HTERT RPE-1 (cell line): ENCODE data around the gene ZFYVE28.

ENCODE experiments used
- in situ Hi-C: fragments of 300-500 bp; cut with MboI; formaldehyde crosslinking; loops from 4 replicates; pipeline ENCODE4 v1.14.3; 2020; ENCODE audit warnings: low sequenced_read_pairs

The ZFYVE28 gene

GRCh38 chr4:2428496-2429213 is 10.2 kb upstream of the ZFYVE28 start:
- in situ Hi-C loops, result no loop called here

- in situ Hi-C loops, result no loop called here
Observed at GRCh38 chr4:2427383-2428334, 9.2 kb upstream of the ZFYVE28 start.

GRCh38 chr4:2426711-2427275 is 8.3 kb upstream of the ZFYVE28 start:
- in situ Hi-C loops, result no loop called here

- in situ Hi-C loops, result no loop called here
Observed at GRCh38 chr4:2426069-2426397, 7.6 kb upstream of the ZFYVE28 start.

GRCh38 chr4:2425386-2426068 is 7.1 kb upstream of the ZFYVE28 start:
- in situ Hi-C loops, result no loop called here

GRCh38 chr4:2424581-2424980 is 6.1 kb upstream of the ZFYVE28 start:
- in situ Hi-C loops, result no loop called here

- in situ Hi-C loops, result no loop called here
Observed at GRCh38 chr4:2423695-2424094, 5.2 kb upstream of the ZFYVE28 start.

GRCh38 chr4:2423066-2423465 is 4.6 kb upstream of the ZFYVE28 start:
- in situ Hi-C loops, result no loop called here

GRCh38 chr4:2421928-2422327 is 3.5 kb upstream of the ZFYVE28 start:
- in situ Hi-C loops, result no loop called here

- in situ Hi-C loops, result no loop called here
Observed at GRCh38 chr4:2419814-2420213, 1.4 kb upstream of the ZFYVE28 start.

GRCh38 chr4:2418650-2419571 is 466 bp upstream of the ZFYVE28 start, which contains the start of gene CFAP99:
Gene CFAP99 (plus strand): TSS chr4:2418955.
- in situ Hi-C loops, result no loop called here

- in situ Hi-C loops, result no loop called here
Observed at GRCh38 chr4:2417226-2417764, 1.1 kb downstream of the ZFYVE28 start.

- in situ Hi-C loops, result no loop called here
Observed at GRCh38 chr4:2416564-2417225, 1.8 kb downstream of the ZFYVE28 start.

GRCh38 chr4:2415881-2416563 is 2.4 kb downstream of the ZFYVE28 start:
- in situ Hi-C loops, result no loop called here

- in situ Hi-C loops, result no loop called here
Observed at GRCh38 chr4:2415213-2415612, 3.2 kb downstream of the ZFYVE28 start.

GRCh38 chr4:2413821-2414610 is 4.4 kb downstream of the ZFYVE28 start:
- in situ Hi-C loops, result no loop called here

GRCh38 chr4:2412885-2413716 is 5.3 kb downstream of the ZFYVE28 start:
- in situ Hi-C loops, result no loop called here
